GM23338 (cell line): ENCODE results near the gene NPC1L1.

Experiments used
- CREB1 ChIP-seq: fragments of 250-450 bp; sonication (Bioruptor Pico); IDR thresholded peaks from 2 replicates; pipeline ENCODE4 v1.5.0; 2020; ENCODE audit warnings: low read depth, mild to moderate bottlenecking, moderate library complexity
- EZH2 ChIP-seq: fragments of 200-600 bp; sonication (generic); IDR thresholded peaks from one replicate; pipeline ENCODE4 v1.8.0; 2017; ENCODE audit warnings: antibody characterized with exemption, mild to moderate bottlenecking, low read depth; ENCODE audit not compliant: unreplicated experiment
- JUNB ChIP-seq: IDR thresholded peaks from one replicate; pipeline ENCODE4 v1.6.1; 2016; ENCODE audit warnings: antibody characterized with exemption; ENCODE audit not compliant: unreplicated experiment
- POLR2AphosphoS5 ChIP-seq: IDR thresholded peaks from 2 replicates; pipeline ENCODE4 v1.6.1; 2016; ENCODE audit warnings: antibody characterized with exemption, low read depth
- ZNF114 ChIP-seq: fragments of 250-450 bp; sonication (Bioruptor Pico); IDR thresholded peaks from 2 replicates; pipeline ENCODE4 v1.5.0; 2020; ENCODE audit warnings: mild to moderate bottlenecking, moderate library complexity
- TF ChIP-seq, protein P1 (sequence below), 2 experiments: fragments of 200-600 bp in 1 of 2; sonication (generic) in 1 of 2; conservative IDR thresholded peaks; 2 replicates each; pipeline versions ENCODE4 v1.5.1 to v1.6.1; 2016 to 2017; ENCODE audit warnings: antibody characterized with exemption in 2 of 2, low read depth in 2 of 2, mild to moderate bottlenecking in 2 of 2, moderate library complexity in 1 of 2
- TF ChIP-seq, protein P2 (sequence below): IDR thresholded peaks from one replicate; pipeline ENCODE4 v1.6.1; 2018; ENCODE audit warnings: antibody characterized with exemption; ENCODE audit not compliant: unreplicated experiment

DNA sequence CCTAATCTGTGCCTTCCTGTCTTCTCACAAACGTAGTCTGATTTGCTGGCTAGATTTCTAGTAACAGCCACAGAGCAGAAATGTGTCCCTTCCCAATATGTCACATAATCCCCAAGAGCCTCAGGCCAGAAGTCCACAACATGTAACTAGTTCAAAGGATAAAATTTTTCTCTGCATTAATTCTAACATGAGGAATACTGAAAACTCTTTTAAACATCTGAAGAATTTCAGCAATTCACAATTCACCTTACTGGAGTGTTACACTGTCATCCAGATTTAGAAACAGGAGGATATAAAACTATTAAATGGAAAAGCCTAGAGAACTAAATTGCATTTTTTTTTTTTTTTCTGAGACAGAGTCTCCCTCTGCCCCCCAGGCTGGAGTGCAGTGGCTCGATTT, 35.1 kb upstream of the NPC1L1 start:
- TF ChIP-seq, protein P1, sequence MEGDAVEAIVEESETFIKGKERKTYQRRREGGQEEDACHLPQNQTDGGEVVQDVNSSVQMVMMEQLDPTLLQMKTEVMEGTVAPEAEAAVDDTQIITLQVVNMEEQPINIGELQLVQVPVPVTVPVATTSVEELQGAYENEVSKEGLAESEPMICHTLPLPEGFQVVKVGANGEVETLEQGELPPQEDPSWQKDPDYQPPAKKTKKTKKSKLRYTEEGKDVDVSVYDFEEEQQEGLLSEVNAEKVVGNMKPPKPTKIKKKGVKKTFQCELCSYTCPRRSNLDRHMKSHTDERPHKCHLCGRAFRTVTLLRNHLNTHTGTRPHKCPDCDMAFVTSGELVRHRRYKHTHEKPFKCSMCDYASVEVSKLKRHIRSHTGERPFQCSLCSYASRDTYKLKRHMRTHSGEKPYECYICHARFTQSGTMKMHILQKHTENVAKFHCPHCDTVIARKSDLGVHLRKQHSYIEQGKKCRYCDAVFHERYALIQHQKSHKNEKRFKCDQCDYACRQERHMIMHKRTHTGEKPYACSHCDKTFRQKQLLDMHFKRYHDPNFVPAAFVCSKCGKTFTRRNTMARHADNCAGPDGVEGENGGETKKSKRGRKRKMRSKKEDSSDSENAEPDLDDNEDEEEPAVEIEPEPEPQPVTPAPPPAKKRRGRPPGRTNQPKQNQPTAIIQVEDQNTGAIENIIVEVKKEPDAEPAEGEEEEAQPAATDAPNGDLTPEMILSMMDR (conservative IDR thresholded peaks at IDR 0.05; ENCODE audit: low read depth in 2 of 2), result no peak
- TF ChIP-seq POLR2AphosphoS5, result no peak
- TF ChIP-seq, protein P2, sequence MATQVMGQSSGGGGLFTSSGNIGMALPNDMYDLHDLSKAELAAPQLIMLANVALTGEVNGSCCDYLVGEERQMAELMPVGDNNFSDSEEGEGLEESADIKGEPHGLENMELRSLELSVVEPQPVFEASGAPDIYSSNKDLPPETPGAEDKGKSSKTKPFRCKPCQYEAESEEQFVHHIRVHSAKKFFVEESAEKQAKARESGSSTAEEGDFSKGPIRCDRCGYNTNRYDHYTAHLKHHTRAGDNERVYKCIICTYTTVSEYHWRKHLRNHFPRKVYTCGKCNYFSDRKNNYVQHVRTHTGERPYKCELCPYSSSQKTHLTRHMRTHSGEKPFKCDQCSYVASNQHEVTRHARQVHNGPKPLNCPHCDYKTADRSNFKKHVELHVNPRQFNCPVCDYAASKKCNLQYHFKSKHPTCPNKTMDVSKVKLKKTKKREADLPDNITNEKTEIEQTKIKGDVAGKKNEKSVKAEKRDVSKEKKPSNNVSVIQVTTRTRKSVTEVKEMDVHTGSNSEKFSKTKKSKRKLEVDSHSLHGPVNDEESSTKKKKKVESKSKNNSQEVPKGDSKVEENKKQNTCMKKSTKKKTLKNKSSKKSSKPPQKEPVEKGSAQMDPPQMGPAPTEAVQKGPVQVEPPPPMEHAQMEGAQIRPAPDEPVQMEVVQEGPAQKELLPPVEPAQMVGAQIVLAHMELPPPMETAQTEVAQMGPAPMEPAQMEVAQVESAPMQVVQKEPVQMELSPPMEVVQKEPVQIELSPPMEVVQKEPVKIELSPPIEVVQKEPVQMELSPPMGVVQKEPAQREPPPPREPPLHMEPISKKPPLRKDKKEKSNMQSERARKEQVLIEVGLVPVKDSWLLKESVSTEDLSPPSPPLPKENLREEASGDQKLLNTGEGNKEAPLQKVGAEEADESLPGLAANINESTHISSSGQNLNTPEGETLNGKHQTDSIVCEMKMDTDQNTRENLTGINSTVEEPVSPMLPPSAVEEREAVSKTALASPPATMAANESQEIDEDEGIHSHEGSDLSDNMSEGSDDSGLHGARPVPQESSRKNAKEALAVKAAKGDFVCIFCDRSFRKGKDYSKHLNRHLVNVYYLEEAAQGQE, result no peak
- TF ChIP-seq EZH2, result no peak
- no peak for TF ChIP-seq JUNB
- no peak for TF ChIP-seq ZNF114 (CRISPR knock-in tag)
- no peak for TF ChIP-seq CREB1
